Upper lobe of right lung (tissue), 1 donor: ENCODE data around the gene IGFBP2. TPM values are rescaled to one million over a fixed set of nuclear protein-coding genes. Genes with fewer than 3 reads are reported as not detected.

ENCODE experiments used
- ATAC-seq: fragments of 200-7000 bp; cut with Tn5 transposase; one replicate; pipeline ENCODE4 v1.9.1; 2020; ENCODE audit warnings: mild to moderate bottlenecking, moderate library complexity
- DNase-seq: peaks from one replicate; pipeline ENCODE4 v3.0.0-alpha.2; 2020
- H3K27ac ChIP-seq: fragments of 200-600 bp; one replicate; pipeline ENCODE4 v1.8.0; 2022
- H3K27me3 ChIP-seq: fragments of 200-600 bp; one replicate; pipeline ENCODE4 v1.8.0; 2022; ENCODE audit warnings: mild to moderate bottlenecking
- H3K36me3 ChIP-seq: fragments of 200-600 bp; one replicate; pipeline ENCODE4 v1.8.0; 2022
- H3K4me1 ChIP-seq: fragments of 200-600 bp; one replicate; pipeline ENCODE4 v1.8.0; 2022
- H3K4me3 ChIP-seq: fragments of 200-600 bp; one replicate; pipeline ENCODE4 v1.8.0; 2022; ENCODE audit warnings: mild to moderate bottlenecking
- H3K9me3 ChIP-seq: fragments of 200-600 bp; one replicate; pipeline ENCODE4 v1.8.0; 2022
- intact Hi-C: fragments of 100-400 bp; cut with DNase I; formaldehyde crosslinking; loops from one replicate; pipeline ENCODE4 v1.11.0; 2022
- total RNA-seq: library from RNA; stranded (reverse); fragmentation: NEBNext Ultra II Directional; extraction: Animal tissue kit (Norgen Biotek cat#: 25700); gene quantifications from one replicate; pipeline ENCODE4 v1.2.1, GENCODE V29; 2021
- TF ChIP-seq, protein P1 (sequence below): fragments of 200-600 bp; IDR thresholded peaks from one replicate; pipeline ENCODE4 v1.8.0; 2022; ENCODE audit warnings: antibody characterized with exemption
- donor health status: DM: no; HTN: yes; CAD: no; lungs with severe emphysema.

IGFBP2 gene
- total RNA-seq, 1 donor from 2014 or later, result 46.1 TPM

DNA sequence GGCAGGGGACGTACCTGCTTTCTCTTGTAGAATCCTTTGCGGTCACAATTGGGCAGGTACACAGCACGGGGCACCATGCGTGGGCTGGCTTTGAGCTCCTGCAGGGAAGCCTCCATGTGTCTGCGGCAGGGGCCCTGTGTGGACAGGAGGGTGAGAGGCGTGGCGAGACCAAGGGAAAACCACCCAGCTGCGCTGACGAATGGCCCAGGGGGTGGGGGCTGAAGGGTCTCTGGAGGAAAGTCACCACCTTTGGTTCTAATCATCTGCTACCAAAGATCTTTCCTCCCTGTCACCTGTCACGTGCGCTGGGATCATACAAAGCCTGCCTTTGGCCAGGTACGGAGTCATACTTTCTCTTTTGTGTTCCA lies 44.9 kb downstream of the IGFBP2 start:
- DNase-seq, result no peak
- TF ChIP-seq, protein P1, sequence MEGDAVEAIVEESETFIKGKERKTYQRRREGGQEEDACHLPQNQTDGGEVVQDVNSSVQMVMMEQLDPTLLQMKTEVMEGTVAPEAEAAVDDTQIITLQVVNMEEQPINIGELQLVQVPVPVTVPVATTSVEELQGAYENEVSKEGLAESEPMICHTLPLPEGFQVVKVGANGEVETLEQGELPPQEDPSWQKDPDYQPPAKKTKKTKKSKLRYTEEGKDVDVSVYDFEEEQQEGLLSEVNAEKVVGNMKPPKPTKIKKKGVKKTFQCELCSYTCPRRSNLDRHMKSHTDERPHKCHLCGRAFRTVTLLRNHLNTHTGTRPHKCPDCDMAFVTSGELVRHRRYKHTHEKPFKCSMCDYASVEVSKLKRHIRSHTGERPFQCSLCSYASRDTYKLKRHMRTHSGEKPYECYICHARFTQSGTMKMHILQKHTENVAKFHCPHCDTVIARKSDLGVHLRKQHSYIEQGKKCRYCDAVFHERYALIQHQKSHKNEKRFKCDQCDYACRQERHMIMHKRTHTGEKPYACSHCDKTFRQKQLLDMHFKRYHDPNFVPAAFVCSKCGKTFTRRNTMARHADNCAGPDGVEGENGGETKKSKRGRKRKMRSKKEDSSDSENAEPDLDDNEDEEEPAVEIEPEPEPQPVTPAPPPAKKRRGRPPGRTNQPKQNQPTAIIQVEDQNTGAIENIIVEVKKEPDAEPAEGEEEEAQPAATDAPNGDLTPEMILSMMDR, result no peak
- H3K27ac ChIP-seq, result no peak overlapping the region
- intact Hi-C loops, result no loop called here
- H3K4me3 ChIP-seq, result no peak overlapping the region
- H3K9me3 ChIP-seq, result no peaks in the 10 kb centered on the region
- H3K4me1 ChIP-seq, result peaks cover 5% of the 10 kb centered on the region
- H3K36me3 ChIP-seq, result no peaks in the 10 kb centered on the region
- H3K27me3 ChIP-seq, result no peaks in the 10 kb centered on the region
- ATAC-seq, result no peak

DNA sequence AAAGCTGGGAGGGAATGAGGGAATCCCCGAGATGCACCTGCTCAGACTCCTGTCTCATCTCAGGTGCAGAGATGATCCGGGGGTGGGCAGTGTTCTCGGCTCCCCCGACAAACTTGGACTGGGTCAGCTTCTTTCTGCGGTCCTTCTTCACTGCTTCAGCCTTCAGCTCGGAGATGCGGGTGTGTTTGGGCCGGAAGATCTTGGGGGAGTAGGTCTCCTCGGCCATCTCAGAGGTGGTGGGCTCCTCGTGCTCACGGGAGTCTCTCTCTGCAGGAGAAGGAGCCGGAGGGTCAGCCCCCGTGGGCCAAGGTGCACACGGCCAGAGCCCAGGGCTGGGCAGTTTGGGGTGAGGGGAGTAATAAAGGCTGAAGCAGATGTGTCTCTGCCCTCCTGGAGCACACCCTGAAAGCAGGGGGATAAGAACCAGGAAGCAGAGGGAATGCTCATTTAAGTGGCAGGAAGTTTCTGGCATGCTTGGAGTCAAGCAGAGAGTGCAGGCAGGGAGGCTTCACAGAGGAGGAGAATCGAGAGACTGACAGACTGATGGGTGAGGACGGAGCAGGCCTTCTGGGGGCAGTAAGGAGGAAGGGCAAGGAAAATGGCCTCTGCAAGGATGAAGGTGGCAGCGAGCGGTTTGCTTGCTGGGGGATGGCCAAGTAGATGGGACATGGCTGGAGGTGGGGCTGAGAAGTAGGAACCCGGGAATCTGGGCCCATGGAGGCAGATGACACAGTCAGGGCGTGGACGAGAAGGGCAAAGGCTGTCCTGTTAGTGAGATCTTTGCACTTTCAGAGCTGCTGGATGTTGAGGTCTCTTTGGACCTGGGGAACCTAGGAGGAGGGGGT lies 45.8 kb downstream of the IGFBP2 start:
- Histone ChIP-seq H3K9me3 (no peaks in the 10 kb centered on the region), H3K27ac (no peak overlapping the region), H3K36me3 (no peaks in the 10 kb centered on the region), H3K4me1 (peaks cover 5% of the 10 kb centered on the region), H3K4me3 (no peak overlapping the region), H3K27me3 (no peaks in the 10 kb centered on the region)
- ATAC-seq, result no peak
- TF ChIP-seq, protein P1, result no peak
- DNase-seq, result no peak
- intact Hi-C loops, result no loop called here

DNA sequence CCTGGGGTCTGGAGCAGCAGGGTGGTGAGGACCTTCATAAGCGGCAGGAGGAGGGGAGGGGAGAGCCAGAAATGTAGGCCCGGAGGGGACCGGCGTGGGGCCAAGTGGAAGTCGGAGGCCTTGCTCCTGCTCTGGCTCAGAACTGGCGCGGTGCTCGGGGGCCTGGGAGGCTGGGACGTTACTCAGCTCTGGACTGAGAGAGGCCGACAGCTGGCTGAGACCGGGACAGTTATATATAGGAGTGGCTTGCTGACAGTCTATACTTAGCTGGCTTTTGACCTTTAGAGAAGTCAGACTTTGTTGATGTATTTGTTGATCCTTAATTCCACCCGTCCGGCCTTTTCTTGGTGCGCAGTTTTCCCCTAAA lies 46.4 kb downstream of the IGFBP2 start:
- DNase-seq (no peak), ATAC-seq (no peak)
- TF ChIP-seq, protein P1, result no peak
- intact Hi-C loops, result loop anchor here (10.0 kb wide), 2 partner anchors 835 to 1035 kb away; no protein-coding TSS in a partner anchor
- Histone ChIP-seq H3K4me3 (no peak overlapping the region), H3K36me3 (no peaks in the 10 kb centered on the region), H3K4me1 (peaks cover 5% of the 10 kb centered on the region), H3K27ac (no peak overlapping the region), H3K9me3 (no peaks in the 10 kb centered on the region), H3K27me3 (no peaks in the 10 kb centered on the region)

DNA sequence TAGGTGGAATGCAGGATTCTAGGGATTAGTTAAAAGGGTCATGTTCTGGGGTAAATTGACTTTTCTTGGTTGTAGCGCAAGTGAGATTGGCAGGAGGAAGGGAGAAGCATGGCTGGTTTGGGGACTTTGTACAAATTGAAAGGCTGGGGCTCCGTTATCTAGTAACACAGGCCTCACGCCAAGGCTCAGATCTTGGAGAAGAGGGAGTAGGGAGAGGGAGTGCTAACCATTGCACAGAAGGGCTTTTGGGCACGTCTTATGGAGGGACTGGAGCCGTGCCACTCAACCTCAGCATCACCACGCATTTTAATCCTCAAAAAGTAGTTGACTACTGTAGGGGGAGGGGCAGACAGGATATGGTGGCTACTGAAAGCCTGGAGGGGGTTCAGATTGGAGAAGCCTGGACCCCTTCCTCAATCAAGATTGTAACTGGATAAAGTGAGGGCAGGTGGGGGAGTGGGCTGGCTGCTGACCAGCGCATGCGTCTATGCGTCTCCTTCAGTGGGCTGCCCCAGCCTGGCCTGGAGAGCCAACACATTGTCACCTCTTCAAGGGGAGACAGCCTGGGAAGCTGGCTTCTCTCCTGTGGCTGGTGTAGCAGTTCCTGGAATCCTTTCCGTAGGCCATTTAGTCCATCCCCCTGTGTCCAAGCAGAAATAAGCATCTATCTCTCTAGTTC lies 47.9 kb downstream of the IGFBP2 start:
- Histone ChIP-seq H3K9me3 (no peaks in the 10 kb centered on the region), H3K4me3 (no peak overlapping the region), H3K27ac (no peak overlapping the region), H3K4me1 (peaks cover 5% of the 10 kb centered on the region), H3K36me3 (no peaks in the 10 kb centered on the region), H3K27me3 (no peaks in the 10 kb centered on the region)
- no peak for DNase-seq
- intact Hi-C loops, result loop anchor here (10.0 kb wide), 2 partner anchors 834 to 1034 kb away; no protein-coding TSS in a partner anchor
- TF ChIP-seq, protein P1, result no peak
- ATAC-seq, result no peak

DNA sequence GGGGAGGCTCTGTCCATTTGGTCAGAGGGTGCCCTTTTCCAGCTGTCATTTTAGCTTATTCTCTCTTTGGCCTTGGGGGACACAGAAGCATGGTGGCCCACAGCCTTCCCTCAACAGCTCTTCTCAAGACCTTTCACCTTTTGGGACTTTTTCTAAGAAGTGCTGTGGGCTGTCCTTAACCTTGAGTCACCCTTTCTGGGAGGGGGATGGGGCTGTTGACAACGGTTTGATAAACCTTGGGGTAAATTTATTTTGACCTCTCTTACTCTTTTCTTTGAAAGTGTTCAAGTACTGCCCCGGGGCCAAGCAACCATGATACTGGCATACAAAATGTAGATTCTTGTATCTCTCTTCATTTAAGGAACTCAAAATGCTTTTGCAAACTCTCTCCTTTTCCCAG lies 48.5 kb downstream of the IGFBP2 start:
- DNase-seq, result no peak
- H3K4me1 ChIP-seq, result peaks cover 5% of the 10 kb centered on the region
- H3K27me3 ChIP-seq, result no peaks in the 10 kb centered on the region
- H3K9me3 ChIP-seq, result no peaks in the 10 kb centered on the region
- ATAC-seq, result no peak
- TF ChIP-seq, protein P1, result no peak
- no peak overlapping the region for H3K4me3 ChIP-seq
- intact Hi-C loops, result loop anchor here (10.0 kb wide), 2 partner anchors 833 to 1033 kb away; no protein-coding TSS in a partner anchor
- no peak overlapping the region for H3K27ac ChIP-seq
- no peaks in the 10 kb centered on the region for H3K36me3 ChIP-seq
